ENCODE data around the gene TFF3.

DNA sequence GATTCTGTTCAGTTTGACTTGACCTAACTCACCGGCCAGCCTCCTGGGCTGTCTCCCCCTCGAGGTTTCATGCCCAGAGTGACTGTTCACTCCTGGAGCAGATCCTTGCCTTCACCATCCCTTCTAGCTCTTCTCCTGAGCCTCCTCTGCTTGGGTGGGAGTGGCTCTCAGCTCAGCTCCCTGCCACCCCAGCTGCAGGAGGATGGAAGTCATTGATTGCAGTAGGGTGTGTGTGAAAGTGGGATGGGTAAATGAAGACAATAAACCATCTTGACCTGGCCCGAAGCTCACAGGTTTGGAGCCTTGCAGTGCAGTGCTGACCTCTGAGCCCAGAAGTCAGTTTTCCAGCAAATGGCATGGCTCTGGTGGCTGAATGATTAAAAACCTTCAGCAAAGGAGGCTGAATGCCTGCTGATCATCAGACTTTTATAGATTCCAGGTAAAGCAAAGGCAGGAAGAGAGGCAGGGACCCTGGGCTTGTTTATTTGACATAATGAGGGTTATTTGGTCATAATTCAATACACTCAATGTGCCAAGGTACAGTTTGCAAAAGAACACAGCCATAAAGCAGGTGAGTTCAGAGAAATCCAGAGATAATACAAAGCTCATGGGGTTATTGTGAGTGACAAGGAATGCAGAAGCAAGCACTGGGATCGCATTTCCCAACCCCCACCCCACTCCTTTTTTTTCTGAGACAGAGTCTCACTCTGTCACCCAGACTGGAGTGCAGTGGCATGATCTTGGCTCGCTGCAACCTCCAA, 17.5 kb upstream of the TFF3 start:
- TF ChIP-seq, protein P1, sequence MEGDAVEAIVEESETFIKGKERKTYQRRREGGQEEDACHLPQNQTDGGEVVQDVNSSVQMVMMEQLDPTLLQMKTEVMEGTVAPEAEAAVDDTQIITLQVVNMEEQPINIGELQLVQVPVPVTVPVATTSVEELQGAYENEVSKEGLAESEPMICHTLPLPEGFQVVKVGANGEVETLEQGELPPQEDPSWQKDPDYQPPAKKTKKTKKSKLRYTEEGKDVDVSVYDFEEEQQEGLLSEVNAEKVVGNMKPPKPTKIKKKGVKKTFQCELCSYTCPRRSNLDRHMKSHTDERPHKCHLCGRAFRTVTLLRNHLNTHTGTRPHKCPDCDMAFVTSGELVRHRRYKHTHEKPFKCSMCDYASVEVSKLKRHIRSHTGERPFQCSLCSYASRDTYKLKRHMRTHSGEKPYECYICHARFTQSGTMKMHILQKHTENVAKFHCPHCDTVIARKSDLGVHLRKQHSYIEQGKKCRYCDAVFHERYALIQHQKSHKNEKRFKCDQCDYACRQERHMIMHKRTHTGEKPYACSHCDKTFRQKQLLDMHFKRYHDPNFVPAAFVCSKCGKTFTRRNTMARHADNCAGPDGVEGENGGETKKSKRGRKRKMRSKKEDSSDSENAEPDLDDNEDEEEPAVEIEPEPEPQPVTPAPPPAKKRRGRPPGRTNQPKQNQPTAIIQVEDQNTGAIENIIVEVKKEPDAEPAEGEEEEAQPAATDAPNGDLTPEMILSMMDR (IDR thresholded peaks at IDR 0.05): no peak
- no peak for TF ChIP-seq POLR2AphosphoS5 (IDR thresholded peaks at IDR 0.05)
- TF ChIP-seq POLR2A (IDR thresholded peaks at IDR 0.05; ENCODE audit: low read depth): no peak
- TF ChIP-seq EP300 (IDR thresholded peaks at IDR 0.05): no peak
